PC-3 (cell line): Measurements from ENCODE around the gene MPC1.

Experiments
- EZH2 ChIP-seq: fragments of 300-600 bp; sonication (generic); IDR thresholded peaks from one replicate; pipeline ENCODE4 v1.6.1; 2017; ENCODE audit warnings: antibody characterized with exemption, mild to moderate bottlenecking, low read length; ENCODE audit not compliant: unreplicated experiment
- TF ChIP-seq, protein P1 (sequence below): fragments of 300-600 bp; sonication (generic); conservative IDR thresholded peaks from 2 replicates; pipeline ENCODE4 v1.5.1; 2017; ENCODE audit warnings: antibody characterized with exemption, low read depth, mild to moderate bottlenecking, low read length

- TF ChIP-seq, protein P1, sequence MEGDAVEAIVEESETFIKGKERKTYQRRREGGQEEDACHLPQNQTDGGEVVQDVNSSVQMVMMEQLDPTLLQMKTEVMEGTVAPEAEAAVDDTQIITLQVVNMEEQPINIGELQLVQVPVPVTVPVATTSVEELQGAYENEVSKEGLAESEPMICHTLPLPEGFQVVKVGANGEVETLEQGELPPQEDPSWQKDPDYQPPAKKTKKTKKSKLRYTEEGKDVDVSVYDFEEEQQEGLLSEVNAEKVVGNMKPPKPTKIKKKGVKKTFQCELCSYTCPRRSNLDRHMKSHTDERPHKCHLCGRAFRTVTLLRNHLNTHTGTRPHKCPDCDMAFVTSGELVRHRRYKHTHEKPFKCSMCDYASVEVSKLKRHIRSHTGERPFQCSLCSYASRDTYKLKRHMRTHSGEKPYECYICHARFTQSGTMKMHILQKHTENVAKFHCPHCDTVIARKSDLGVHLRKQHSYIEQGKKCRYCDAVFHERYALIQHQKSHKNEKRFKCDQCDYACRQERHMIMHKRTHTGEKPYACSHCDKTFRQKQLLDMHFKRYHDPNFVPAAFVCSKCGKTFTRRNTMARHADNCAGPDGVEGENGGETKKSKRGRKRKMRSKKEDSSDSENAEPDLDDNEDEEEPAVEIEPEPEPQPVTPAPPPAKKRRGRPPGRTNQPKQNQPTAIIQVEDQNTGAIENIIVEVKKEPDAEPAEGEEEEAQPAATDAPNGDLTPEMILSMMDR = no peak
- TF ChIP-seq EZH2 = no peak
Measured at GRCh38 chr6:166334878-166335277, 47.9 kb downstream of the MPC1 start.
